ENCODE data around the gene CALHM5. TPM values are rescaled to one million over a fixed set of nuclear protein-coding genes. Genes with fewer than 3 reads are reported as not detected.

The CALHM5 gene, protein sequence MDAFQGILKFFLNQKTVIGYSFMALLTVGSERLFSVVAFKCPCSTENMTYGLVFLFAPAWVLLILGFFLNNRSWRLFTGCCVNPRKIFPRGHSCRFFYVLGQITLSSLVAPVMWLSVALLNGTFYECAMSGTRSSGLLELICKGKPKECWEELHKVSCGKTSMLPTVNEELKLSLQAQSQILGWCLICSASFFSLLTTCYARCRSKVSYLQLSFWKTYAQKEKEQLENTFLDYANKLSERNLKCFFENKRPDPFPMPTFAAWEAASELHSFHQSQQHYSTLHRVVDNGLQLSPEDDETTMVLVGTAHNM
- 5.9 and 10.1 TPM in 2 replicates for total RNA-seq (ENCODE audit: low replicate concordance)

DNA sequence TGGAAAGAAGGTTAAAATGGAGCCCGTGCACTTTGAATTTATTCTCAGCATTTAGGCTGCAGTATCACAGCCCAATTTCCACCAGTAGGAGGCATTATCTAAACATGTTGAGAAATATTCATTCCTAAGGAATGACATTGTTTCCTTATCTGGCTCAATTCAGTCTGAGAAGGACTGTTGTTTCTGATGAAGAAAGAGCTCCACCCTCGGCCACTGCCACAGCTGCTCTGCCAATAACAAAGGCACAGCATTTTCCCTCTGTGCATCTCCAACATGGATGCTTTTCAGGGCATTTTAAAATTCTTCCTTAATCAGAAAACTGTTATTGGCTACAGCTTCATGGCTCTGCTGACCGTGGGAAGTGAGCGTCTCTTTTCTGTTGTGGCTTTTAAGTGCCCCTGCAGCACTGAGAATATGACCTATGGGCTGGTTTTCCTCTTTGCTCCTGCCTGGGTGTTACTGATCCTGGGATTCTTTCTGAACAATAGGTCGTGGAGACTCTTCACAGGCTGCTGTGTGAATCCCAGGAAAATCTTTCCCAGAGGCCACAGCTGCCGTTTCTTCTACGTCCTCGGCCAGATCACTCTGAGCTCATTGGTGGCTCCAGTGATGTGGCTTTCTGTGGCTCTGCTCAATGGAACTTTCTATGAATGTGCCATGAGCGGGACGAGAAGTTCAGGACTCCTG is at the start of gene CALHM5:
Gene CALHM5, plus strand, starts transcription at position 216 of the 687 bp plus-strand sequence. Its CDS starts 58 bp downstream, at position 274.

GRCh38 chr6:116545651-116546050 is 34.2 kb downstream of the CALHM5 start, which contains the start of gene TRAPPC3L:
TSS of gene TRAPPC3L (minus strand) at chr6:116545684. CDS start at chr6:116545514, 170 bp downstream.

GRCh38 chr6:116553451-116553850 is 42.0 kb downstream of the CALHM5 start, which contains the start of gene CALHM4:
TSS of gene CALHM4 (plus strand) at chr6:116553751. CDS start at chr6:116553794, 43 bp downstream.

DNA sequence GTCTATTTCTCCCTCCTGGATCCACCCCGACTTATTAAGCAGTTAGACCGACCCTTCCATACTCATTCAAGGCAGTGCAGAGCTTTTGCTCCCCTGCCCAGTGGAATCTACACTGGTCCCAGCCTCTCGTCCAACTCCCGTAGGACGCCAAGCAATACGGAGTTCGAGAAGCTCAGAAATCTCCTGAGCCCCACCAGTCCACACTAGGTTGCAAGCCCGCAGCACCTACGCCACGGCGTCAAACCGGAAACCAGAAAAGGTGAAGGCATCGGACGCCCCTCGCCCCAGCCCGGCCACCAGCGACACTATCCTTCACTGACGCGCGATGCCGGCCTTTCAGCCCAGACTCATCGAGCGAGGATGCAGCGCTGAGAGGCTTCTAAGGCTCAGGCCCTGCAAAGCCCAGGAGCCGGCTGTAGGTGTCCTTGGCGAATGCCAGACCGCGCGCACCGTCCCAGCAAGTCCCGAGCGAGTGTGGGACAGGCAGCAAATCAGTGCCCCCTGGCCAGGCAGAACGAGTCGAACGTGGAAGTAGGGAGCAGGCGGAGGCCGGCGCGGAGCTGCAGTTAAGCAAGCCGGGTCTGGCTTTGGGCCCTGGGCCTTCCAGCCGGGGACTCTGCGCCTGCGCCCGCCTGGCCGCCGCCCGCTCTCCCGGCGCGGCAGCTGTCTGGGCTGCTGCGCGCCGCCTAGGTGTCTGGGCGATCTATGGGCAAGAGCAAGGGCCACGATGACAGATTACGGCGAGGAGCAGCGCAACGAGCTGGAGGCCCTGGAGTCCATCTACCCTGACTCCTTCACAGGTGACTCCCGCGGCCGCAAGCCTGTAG is 59.6 kb downstream of the CALHM5 start, which contains the start of gene RWDD1:
Gene RWDD1, plus strand, starts transcription at position 649 of the 827 bp plus-strand sequence. Its CDS starts 79 bp downstream, at position 728.

Other genes starting within 250 kb of the CALHM5 start
- 91.0 and 108 TPM in 2 replicates for gene TSPYL1, start 231.7 kb upstream of the CALHM5 start, total RNA-seq (ENCODE audit: low replicate concordance)
- gene DSE, start 140.7 kb upstream of the CALHM5 start, total RNA-seq (ENCODE audit: low replicate concordance) = 67.0 and 92.2 TPM in 2 replicates
- gene CALHM6, start 50.3 kb upstream of the CALHM5 start, total RNA-seq (ENCODE audit: low replicate concordance) = 0.23 and 0.90 TPM in 2 replicates
- gene TRAPPC3L, start 34.0 kb downstream of the CALHM5 start, total RNA-seq (ENCODE audit: low replicate concordance) = 0.08 TPM in 1 of 2 replicates, not detected in the other
- not detected in 2 replicates for gene CALHM4, start 42.1 kb downstream of the CALHM5 start, total RNA-seq (ENCODE audit: low replicate concordance)
- gene RWDD1, start 59.9 kb downstream of the CALHM5 start, total RNA-seq (ENCODE audit: low replicate concordance) = 18.6 and 29.4 TPM in 2 replicates
- under 0.01 and 0.08 TPM in 2 replicates for gene RSPH4A, start 104.8 kb downstream of the CALHM5 start, total RNA-seq (ENCODE audit: low replicate concordance)
- gene ZUP1, start 157.1 kb downstream of the CALHM5 start, total RNA-seq (ENCODE audit: low replicate concordance) = 13.6 and 15.3 TPM in 2 replicates
- gene KPNA5, start 169.6 kb downstream of the CALHM5 start, total RNA-seq (ENCODE audit: low replicate concordance) = 4.9 and 6.3 TPM in 2 replicates

Measured in smooth muscle cell of the coronary artery (primary cell).